Measurements from ENCODE around the gene ZNF730.

DNA sequence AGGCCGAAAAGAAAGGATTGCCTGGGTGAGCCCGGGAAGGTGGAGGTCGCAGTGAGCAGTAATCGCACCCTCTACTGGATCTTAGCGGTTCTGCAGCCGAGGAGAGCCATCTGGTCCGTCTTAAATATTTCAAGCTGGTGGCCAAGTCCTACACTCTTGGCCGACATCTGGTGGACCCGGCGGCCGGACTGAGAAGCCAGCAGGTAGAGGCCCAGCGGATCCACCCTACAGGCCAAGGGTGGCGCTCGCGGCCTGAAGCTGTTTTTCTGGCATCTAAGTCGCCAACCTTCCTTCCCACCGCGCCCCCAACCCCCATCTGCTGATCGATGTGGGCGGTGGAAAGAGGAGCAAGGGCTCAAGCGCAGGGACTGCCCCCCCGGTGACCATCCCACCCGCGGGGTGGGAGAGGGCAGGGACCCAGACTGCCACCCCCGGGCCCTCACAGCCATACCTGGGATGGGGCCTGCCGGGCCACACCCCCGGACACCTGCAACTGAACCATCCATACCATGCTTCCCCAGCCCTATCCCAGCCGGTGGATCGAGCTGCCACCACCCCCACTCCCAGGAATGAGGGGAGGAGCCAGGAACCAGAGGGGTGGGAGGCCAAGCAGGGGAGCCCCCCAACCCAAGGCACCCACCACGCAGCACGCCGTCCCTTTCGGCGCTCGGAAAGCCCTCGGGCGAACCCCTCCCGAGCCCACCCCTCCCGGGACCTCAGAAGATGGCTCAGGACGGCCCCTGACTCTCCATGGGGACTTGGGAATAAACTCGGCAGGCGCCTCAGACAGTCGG lies 46.3 kb upstream of the ZNF730 start:
- TF ChIP-seq CTCF (conservative IDR thresholded peaks at IDR 0.05; ENCODE audit: low read depth, low read length) (peak; percentile 15; the same call in 1 of the 2 replicates), EZH2phosphoT487 (IDR thresholded peaks at IDR 0.05; ENCODE audit: borderline replicate concordance, low read length) (no peak)

Measured in PC-3 (cell line).